Endometrial microvascular endothelial cells (primary cell): ENCODE measurements around the gene PTPRA. TPM values are rescaled to one million over a fixed set of nuclear protein-coding genes. Genes with fewer than 3 reads are reported as not detected.
"Not testable (repeated sequence)": the region's sequence is repeated elsewhere in the genome, so short reads cannot be mapped to it uniquely, and the experiment has no call there.

Experiments used
- in situ Hi-C: cut with HindIII; loops from 2 replicates; pipeline ENCODE4 v1.10.0; 2017; ENCODE audit warnings: low sequenced_read_pairs, low pct_unique_long_range_greater_than_20kb; ENCODE audit errors: inconsistent ontology term
- total RNA-seq: library from RNA; depleted of rRNA; stranded (reverse); fragments of >200 nt; gene quantifications from one replicate; pipeline ENCODE4 v1.2.3, GENCODE V29; 2015; ENCODE audit errors: inconsistent ontology term

The PTPRA gene
- total RNA-seq, 1 donor from 2014 or later, result 53.5 TPM

GRCh38 chr20:3022559-3023490 is 149.5 kb downstream of the PTPRA start:
- in situ Hi-C loops, result not testable (repeated sequence)

- in situ Hi-C loops, result no loop called here
These were observed 154.7 kb downstream of the PTPRA start for GRCh38 chr20:3027987-3028386.

GRCh38 chr20:3031524-3032147 is 158.4 kb downstream of the PTPRA start:
- in situ Hi-C loops, result no loop called here

GRCh38 chr20:3032624-3033023 is 159.3 kb downstream of the PTPRA start:
- in situ Hi-C loops, result no loop called here

- in situ Hi-C loops, result no loop called here
These were observed 164.4 kb downstream of the PTPRA start for GRCh38 chr20:3037654-3038053.

GRCh38 chr20:3038454-3038853 is 165.2 kb downstream of the PTPRA start:
- in situ Hi-C loops, result no loop called here

- in situ Hi-C loops, result no loop called here
These were observed 166.1 kb downstream of the PTPRA start for GRCh38 chr20:3039426-3039825.

GRCh38 chr20:3040086-3040485 is 166.8 kb downstream of the PTPRA start:
- in situ Hi-C loops, result no loop called here

- in situ Hi-C loops, result no loop called here
These were observed 168.7 kb downstream of the PTPRA start for GRCh38 chr20:3041854-3042409.

- in situ Hi-C loops, result no loop called here
These were observed 169.3 kb downstream of the PTPRA start for GRCh38 chr20:3042625-3043024.

- in situ Hi-C loops, result no loop called here
These were observed 170.0 kb downstream of the PTPRA start, which contains the start of gene GNRH2 for GRCh38 chr20:3043322-3043721. TSS of gene GNRH2 (plus strand) at chr20:3043622. CDS start at chr20:3044415, 793 bp downstream.

GRCh38 chr20:3044336-3044965 is 171.2 kb downstream of the PTPRA start:
- in situ Hi-C loops, result no loop called here

- in situ Hi-C loops, result no loop called here
These were observed 171.9 kb downstream of the PTPRA start for GRCh38 chr20:3045042-3045815.

GRCh38 chr20:3045816-3046676 is 172.8 kb downstream of the PTPRA start, which contains the start of gene MRPS26:
TSS of gene MRPS26 (plus strand) at chr20:3046052. CDS start at chr20:3046069, 17 bp downstream.
- in situ Hi-C loops, result no loop called here

- in situ Hi-C loops, result no loop called here
These were observed 173.6 kb downstream of the PTPRA start for GRCh38 chr20:3046677-3047462.

GRCh38 chr20:3047486-3048419 is 174.5 kb downstream of the PTPRA start:
- in situ Hi-C loops, result no loop called here
